Inferior parietal cortex (tissue), 1 donor: ENCODE data around the gene DCUN1D3.
"Not testable (repeated sequence)": the region's sequence is repeated elsewhere in the genome, so short reads cannot be mapped to it uniquely, and the experiment has no call there.

Source experiments
- DNase-seq: peaks from one replicate; pipeline ENCODE4 v3.0.0-alpha.2; 2016; ENCODE audit errors: extremely low spot score

Gene DCUN1D3

DNA sequence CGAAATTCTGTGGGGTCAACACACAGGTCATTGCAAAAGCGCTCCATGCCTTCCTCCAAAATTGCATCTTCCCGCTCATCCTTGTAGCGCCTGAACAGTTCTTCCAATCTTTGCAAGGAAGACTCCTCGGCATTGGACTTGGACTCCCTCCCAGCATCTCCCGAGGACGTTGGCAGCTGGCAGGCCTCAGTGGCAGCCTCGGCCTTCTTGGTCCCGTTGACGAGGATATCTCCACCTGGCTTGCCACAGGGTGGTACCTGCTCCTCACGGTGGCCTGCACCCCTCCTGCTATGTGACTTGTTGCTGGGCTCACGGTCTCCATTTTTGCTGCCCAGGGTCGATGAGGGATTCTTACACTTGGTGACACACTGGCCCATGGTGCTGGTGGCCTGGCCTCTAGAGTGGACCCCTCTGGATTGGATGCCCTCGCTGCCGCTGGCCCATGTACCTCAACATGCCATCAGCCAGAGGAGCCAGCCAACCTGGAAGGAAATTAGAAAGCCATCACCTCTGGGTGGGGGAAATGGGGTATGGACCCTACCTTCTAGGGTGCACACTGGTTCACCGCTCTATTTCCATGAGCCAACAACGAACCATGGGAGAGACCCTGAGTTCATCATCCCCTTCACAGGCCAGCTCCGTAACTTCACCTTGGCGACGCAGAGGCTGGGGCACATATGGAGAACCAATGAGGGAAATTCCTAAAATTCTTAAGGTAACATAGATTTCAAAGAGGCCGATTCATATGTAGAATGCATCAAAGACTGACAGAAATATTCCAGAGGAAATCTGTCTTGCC is 37.8 kb downstream of the DCUN1D3 start:
- no peak for DNase-seq

DNA sequence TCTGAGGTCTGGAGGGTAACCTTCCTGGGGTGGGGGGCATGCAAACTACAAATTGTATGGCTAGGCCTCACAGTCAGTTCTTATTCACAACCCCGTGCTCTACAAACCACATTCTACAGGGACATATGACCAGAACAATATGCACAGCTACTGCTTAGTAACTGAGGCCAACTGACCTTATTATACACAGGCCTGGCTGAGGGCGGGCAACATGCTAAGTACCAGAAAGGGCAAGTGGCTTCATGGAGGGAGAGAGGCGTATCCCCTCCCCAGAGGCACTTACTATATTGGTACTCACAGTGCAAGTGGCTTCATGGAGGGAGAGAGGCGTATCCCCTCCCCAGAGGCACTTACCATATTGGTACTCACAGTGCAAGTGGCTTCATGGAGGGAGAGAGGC is 39.2 kb downstream of the DCUN1D3 start:
- not testable (repeated sequence) for DNase-seq

DNA sequence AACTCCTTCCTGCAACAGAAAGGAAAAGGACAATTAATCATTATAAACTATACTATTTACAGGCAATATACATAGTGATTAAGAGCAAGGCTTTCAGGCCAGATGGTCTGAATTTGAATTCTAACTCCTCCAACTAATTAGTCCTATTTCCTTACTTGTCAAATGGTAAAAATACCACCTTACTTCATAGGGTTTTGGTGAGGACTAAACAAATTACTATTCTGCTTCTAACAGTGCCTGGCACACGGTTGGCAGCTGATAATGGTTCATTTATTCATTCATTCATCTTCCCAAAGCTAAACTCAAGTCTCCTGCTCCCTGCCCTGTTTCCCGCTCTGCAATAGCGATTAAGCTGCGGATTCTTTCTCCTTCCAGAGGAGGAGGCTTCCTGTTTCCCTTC is 39.8 kb downstream of the DCUN1D3 start:
- DNase-seq = no peak

DNA sequence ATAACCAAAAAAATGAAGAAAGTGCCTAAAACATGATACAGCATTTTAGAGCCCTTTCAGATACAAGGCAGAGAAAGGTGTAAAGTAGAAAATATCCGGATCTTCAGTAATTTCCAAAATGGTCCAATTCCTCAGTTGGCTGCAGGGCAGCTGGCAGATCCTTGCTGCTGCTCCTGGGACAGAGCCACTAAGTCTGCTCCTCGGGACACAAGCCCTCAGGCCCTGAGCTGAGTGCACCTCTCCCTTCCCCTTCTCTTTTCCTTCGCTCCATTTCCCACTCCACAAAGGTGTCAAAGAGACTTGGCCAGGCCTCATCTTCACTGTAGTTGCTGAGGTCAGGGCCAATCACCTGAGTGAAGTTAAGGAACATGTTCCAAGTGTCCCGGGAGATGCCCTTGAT is 40.5 kb downstream of the DCUN1D3 start:
- DNase-seq = no peak

DNA sequence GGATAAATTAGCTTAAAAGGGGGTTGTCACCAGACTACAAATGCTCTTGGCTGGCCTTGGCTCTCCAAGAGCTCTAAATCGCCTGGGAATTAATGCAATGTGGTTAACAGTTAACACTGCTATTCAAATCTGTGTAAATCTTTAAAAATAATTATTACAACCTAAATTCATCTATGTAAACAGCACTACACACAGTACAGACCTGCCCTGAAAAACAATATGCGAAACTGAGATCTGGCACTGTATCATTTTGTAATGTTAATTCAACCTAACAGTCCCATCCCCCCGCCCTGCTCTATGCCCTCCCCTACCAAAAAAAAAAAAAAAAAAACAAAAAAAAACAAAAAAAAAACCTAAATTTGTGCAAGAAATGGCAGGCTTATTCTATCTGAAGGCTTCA is 40.9 kb downstream of the DCUN1D3 start:
- no peak for DNase-seq

DNA sequence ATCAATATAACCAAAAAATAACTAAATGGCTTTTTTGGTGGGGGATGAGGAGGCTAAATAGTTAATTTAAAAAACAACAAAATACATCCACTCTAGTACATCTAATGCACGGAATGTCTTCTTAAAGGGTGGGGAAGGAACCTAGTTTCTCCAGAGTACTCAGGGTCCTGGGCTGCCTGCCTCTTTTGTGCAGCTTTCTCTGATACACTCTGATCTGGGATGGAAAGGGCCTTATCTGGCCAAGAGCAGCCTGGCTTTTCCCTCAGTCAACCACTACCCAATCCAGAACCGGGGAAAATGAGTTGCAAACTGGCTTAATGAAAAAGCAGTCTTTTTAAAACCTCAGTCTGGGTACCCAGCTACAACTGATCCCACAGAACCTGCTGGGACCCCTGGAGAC is 42.9 kb downstream of the DCUN1D3 start:
- DNase-seq = no peak

DNA sequence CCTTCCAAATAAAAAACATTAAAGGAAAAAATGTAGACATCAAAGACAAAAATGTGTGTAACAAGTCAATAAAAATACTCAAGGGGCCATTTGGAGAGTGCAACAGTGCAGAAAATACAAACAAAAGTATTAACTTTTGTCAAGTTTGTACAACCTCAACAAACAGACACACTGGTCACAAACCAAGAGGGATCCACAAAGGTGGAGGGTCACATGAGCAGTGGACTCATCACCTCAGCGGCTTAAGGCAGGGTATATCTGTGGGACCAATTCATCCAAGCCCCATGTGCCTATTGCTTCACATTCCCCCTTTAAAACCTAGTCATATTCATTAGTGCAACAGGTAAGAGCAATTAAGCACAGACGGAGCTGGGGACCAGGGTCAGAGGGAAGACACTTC is 45.2 kb downstream of the DCUN1D3 start:
- DNase-seq = no peak

DNA sequence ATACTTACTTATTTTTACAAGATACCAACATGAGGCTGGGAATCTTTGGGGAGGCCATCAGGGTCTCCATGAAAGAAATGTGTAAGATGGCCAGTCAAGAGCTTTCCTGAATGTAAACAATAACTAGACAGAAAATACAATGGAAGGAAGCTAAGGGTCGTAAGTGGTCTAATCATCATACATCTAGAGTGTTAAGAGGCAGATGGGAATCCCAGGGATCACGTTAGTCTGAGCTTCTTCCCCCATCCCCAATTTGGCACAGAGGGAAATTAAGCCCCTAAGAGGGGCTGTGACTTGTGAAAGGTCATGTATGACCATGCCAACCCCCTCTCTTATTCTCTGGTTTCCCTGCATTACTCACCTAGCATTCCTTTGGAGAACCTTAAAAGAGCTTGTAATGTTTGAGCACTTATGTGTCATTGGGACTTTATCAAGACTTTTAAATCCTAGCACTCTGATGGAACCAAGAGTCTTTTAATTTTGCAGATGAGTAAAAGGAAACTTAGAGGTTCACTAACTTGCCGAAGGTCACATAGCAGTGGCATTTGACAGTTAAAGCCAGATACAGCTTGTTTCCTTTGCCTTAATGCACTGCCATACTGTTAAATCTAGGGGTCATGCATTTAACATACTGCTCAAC is 46.1 kb downstream of the DCUN1D3 start:
- no peak for DNase-seq

DNA sequence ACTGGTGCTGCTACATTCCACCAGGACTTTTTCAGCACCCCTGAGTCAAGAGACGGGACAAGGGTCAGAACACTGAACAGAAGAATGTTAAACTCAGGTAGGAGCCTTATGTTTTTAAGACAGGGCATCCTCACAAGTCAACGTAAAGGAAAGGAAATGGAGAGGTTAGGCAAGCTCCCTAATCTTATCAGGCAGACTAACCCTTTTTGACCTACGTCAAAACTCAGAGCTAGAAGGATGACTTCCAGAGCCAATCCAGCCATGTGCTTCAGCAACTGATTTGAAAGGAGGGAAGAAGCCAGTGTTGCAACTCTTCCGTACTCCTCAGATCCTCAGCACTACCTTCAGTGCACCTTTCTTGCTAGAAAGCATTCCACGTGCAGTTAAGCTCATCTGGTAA is 47.0 kb downstream of the DCUN1D3 start:
- no peak for DNase-seq

DNA sequence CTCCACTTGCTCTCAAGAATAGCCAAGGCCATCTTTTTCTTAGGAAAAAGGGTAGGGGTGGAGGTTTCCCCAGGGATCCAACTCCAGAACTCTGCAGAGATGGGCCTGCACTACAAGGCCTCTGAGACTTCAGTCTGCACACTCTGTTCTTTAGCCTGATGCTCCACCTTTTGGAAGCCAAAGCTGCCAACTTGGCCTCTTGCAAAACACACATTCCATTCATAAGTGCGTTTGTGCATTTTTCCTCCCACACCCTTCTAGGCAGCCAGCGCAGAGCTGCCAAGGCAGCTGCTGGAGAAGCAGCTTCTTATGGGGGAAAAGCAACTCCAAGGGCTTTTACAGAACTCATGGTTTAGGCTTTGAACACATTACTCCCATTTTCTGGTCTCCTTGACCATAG is 48.6 kb downstream of the DCUN1D3 start:
- DNase-seq = no peak

DNA sequence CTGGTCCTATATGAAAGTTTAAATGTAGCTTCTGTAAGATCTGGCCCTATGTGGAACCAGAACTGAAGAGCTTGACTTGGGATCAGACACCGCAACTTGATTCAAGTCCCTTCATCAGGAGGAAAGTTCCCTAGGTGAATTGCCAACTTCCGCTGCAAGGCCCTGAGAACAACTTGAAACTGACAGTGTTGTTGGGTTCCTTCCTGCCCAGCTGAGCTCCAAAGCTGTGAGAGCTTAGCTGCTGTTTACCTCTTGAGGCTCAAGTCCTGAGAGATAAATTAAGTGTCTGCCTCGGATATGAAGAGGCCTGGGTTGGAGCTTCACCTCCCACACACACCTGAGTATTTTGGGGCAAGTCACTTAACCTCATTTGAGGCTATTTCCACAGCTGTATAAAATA is 49.2 kb downstream of the DCUN1D3 start:
- DNase-seq = no peak

DNA sequence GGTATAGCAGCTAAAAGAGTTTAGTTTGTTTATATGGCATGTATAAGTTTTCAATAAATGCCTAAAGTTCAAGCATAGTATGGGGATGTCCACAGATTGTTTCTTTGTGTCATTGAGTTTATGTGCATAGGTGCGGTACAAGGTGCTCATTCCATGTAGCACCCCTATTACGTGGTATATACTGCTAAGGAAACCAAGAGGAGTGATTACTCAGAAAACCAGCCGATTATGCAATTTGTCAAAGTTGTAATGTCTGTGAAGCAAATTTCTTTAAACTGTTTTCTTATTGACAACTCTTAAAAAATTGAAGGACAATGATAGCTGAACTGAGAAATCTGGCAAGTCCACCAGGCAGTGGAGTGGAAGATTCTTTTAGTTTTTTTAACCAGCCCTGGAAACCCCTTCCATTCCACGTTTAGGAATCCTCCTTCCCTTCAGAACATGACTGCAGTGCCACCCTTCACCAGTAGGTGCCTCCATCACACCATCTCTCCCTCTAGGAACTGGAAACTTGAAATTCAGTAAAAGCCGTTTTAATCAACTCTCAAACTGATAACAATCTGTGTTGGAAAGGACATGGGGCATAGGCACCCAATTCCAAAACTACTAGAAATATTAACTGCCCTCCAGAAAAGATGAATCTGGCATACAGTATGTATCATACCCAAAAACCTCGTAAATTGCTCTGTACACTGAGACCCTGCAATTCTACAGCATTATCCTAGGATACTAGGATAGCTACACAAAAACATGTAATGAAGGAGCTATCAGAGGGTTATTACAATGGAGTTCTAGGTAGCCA is 50.4 kb downstream of the DCUN1D3 start:
- peak; percentile 93 for DNase-seq

DNA sequence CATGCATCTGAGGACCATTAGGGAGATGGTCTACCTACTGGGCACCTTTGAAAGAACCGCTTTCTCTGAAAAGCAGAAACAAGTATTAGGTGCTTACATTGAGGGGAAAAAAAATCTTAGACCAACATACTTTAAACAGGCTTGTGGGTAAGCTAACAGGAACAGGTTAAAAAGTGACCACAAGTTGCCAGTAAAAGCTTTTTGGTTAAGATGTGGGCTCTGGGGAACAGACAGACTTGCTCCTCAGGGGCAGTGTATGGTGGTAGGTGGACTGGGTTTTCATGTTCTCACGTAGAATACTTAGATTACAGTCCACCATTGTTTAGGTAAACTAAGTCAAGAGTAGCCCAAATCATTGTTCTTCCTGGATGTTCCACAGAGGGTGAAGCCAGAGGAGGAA is 52.6 kb downstream of the DCUN1D3 start:
- no peak for DNase-seq

DNA sequence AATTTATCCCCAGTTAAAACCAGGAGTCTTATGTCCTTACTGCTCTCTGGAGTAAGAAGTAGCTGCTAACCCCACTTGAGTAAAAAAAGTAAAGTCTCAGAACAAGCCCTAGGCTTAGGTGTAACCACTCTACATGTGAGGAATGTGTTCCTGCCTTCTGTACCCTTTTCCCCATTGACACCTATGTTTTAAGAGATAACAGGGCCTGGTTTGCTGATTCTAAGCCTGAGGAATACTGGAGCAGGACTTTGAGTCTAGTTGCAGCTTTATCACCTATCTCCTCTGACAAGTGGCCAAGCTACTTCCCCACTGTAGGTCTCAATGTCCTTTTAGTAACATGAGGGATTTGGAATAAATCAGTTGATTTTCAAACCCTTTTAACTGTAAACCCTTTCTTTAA is 53.6 kb downstream of the DCUN1D3 start:
- no peak for DNase-seq

DNA sequence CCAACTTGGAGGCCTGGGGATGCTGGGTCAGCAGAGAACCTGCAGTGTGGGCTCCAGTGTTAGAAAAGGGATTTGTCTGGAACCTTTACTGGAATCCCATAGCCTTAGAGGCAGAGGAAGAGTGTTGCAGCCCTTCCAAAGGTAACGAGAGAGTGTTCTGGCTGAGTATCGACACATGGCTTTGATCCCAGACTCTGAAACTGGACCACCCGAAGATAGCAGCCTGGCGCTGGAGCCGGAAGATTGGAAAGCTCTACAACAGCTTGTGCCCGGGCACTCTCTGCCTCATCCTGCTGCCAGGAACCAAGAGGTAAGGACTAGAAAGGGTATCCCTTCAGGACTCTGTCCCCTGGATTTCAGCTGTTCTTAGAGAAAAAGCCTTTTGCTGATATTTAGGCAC is 54.1 kb downstream of the DCUN1D3 start:
- DNase-seq = no peak

DNA sequence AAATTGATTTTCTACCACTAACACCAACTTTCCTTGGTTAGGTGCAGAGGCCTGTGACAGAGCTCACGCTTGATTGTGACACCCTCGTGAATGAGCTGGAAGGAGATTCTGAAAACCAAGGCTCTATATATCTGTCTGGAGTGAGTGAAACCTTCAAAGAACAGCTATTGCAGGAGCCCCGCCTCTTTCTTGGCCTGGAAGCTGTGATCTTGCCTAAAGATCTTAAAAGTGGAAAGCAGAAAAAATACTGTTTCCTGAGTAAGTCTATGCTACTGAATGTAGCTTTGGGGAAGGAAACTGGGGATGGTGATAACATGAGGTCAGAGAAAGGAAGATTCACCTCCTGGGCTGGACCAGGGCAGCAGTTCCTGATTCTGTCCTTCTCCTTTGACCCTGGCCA is 55.6 kb downstream of the DCUN1D3 start:
- no peak for DNase-seq

DNA sequence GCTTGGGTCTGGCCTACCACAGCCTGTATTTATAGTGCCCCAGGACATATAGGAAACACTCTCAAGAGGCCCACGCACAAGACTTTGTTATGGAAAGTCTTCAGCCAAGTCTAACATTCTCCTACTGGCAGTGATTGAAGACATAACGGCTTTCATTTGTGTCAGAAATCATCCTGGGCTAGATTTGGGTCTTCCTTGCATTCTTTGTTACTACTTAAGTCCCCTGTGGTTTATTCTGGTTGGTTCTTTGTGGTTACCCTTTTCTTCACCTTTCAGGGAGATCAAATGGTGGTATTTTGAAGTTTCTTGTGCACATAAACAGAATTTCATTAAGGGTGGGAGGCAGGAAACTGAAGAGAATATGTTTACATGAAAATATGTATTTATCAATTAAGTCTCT is 56.1 kb downstream of the DCUN1D3 start:
- no peak for DNase-seq

DNA sequence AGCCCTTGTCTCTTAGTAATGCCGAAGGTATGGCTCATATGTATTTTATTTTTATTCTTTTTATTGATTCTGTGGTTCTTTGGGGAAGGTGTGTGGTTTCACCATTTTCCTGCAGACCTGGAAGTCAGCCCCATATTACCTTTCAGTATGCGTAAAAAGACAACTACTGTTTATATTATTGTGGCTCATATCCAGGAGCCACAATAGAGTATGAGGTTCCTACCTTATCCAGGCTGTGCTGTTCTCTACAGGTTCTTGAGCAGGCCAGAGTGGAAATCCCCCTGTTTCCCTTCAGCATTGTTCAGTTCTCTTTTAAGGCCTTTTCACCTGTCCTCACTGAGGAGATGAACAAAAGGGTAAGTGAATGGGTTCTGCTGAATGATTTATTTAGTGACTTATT is 60.7 kb downstream of the DCUN1D3 start:
- DNase-seq = no peak

DNA sequence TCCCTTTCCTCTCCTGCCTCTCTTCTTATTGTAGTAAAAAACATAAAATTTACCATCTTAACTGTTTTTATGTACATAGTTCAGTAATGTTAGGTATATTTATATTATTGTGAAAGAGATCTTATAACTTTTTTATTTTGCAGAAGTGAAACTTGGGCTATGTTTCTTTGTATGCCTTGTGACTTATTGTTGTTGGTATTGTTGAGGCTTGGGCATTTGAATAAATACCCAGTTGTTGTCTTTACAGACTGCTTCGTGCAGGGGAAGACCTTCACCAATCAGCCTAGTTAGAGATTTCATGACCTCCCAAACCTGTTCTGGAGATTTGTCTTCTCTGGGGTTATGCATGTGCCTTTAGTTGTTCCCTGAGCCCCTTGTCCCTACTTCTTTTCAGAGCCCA is 61.9 kb downstream of the DCUN1D3 start:
- DNase-seq = no peak

DNA sequence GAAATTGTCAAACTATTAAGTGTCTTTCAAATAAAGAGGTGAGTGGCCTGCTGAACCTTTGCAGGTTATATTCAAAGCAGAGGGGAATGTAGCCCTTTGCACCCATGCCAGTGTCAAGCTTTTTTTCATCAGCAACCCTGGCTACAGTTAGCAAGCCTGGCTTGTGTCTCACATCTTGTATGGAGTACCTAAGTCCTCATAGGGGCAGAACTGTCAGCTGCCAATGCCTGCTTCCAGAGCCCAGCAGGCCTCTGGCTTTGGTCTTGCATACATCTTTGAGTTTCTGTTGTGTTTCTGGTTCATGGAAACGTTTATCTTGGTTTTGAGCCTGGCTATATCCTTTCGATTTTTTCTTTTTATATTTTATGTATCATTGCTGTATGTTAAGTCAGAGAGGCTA is 67.1 kb downstream of the DCUN1D3 start:
- no peak for DNase-seq

DNA sequence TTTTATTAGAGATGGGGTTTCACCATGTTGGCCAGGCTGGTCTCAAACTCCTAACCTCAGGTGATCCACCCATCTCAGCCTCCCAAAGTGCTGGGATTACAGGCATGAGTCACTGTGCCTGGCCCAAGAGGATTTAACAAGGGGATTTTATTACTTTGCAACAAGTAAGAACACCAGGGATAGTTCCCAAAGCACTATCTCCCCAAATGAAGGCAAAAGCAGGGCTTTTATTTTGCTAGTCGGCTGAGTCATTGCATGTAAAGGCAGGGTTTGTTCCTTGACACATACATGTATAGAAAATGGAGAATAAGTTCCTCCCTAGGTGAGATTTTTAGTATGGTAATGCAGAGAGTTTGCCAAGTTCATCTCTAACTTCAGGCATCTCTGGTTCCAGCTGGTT is 69.8 kb downstream of the DCUN1D3 start:
- no peak for DNase-seq

DNA sequence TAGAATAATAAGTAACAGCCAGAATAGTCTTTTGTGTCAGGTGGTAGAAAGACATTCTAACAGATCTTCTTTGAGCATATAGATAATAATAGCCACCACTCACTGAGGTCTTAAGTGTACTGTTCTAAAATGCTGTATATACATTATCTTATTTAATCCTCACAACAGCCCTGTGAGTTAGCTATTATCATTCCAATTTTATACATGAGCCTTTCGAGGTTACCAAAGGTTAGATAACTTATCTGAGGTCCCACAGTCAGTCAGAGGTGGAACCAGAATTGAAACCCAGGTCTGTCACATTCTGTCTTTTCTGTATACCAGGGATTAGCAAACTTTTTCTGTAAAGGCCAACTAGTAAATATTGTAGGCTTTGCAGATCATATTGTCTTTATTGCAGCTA is 70.6 kb downstream of the DCUN1D3 start:
- DNase-seq = no peak

DNA sequence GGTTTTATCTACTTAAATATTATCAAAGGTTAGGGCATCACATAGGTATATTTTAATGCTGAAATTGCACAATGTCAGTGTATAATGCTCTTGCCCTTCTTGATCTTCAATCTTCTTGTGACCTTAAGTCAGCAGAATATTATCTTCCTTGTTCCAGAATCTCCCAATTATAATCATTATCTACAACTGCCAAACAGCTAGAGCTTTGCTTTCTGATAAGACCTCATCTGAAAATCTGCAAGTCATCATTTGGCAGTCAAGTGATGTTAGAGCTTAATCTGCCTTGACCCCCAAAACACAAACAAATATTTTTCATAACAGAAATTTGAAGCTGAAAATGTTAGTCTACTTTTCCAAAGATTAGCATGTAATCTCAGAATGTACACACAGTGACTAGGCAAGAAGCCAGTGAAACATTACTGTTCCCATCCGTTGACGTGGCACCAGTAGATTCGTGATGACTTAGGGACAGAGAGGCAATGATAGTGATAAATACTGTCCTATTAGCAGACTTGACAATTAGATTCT is 74.1 kb downstream of the DCUN1D3 start:
- DNase-seq = no peak
